ENCODE measurements around the gene RCAN1.

Gene RCAN1

DNA sequence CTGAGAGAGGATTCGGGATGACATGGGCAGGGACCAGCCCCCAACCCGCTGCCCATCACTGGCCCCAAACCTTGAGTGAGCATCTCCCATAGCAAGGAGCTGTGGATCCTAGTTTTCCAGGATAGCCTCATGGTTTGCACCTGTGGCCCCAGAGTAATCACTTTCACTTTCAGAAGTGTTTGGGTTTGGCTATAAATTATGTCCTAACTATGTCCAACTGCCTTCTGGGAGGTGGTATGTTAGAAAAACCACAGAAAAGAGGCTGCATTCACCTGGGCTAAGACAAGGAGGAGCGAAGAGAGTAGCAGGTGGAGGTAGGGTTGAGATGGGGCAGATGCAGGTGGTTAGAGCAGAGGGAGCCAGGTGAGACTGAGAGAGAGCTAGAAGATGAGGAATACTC lies 34.5 kb upstream of the RCAN1 start:
- Mint-ChIP-seq H3K27me3 (ENCODE audit: low read depth) (peaks cover 6% of the 10 kb centered on the region), H3K9me3 (peaks cover 16% of the 10 kb centered on the region), H3K27ac (no peak overlapping the region), H3K36me3 (ENCODE audit: low read depth) (no peaks in the 10 kb centered on the region), H3K4me1 (peaks cover 5% of the 10 kb centered on the region), H3K4me3 (no peak overlapping the region)
- TF ChIP-seq, protein P1, sequence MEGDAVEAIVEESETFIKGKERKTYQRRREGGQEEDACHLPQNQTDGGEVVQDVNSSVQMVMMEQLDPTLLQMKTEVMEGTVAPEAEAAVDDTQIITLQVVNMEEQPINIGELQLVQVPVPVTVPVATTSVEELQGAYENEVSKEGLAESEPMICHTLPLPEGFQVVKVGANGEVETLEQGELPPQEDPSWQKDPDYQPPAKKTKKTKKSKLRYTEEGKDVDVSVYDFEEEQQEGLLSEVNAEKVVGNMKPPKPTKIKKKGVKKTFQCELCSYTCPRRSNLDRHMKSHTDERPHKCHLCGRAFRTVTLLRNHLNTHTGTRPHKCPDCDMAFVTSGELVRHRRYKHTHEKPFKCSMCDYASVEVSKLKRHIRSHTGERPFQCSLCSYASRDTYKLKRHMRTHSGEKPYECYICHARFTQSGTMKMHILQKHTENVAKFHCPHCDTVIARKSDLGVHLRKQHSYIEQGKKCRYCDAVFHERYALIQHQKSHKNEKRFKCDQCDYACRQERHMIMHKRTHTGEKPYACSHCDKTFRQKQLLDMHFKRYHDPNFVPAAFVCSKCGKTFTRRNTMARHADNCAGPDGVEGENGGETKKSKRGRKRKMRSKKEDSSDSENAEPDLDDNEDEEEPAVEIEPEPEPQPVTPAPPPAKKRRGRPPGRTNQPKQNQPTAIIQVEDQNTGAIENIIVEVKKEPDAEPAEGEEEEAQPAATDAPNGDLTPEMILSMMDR (IDR thresholded peaks at IDR 0.05; ENCODE audit: unreplicated experiment in 3 of 3): no peak

DNA sequence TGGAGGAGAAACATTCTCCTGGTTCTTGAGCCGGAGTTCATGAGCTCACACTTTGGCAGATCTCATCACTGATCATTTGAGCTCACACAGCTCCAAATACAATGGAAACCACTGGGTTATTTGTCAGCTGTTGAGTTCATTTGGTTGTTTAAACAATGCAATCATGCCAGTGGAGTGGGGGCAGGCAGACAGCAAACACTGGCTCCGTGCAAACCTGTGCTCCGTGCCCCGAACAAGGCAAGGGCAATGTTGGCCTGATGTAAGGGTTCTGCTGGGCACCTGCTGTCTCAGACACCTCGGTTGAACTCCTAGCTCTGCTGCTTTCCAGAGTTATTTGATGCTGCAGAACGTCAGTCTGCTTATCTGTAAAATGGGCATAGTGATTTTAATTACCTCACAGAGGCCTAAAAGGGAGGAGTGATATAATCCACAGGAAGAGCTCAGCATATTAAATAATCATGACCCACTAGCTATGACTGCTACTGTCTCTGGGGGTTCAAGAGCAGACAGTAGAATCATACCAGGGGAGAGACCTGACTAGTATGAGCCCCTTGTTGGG lies 33.9 kb upstream of the RCAN1 start:
- H3K27me3 Mint-ChIP-seq (ENCODE audit: low read depth): peaks cover 6% of the 10 kb centered on the region
- peaks cover 5% of the 10 kb centered on the region for H3K4me1 Mint-ChIP-seq
- H3K9me3 Mint-ChIP-seq: peaks cover 14% of the 10 kb centered on the region
- no peak overlapping the region for H3K27ac Mint-ChIP-seq
- H3K36me3 Mint-ChIP-seq (ENCODE audit: low read depth): no peaks in the 10 kb centered on the region
- H3K4me3 Mint-ChIP-seq: no peak overlapping the region
- TF ChIP-seq, protein P1 (IDR thresholded peaks at IDR 0.05; ENCODE audit: unreplicated experiment in 3 of 3): no peak

DNA sequence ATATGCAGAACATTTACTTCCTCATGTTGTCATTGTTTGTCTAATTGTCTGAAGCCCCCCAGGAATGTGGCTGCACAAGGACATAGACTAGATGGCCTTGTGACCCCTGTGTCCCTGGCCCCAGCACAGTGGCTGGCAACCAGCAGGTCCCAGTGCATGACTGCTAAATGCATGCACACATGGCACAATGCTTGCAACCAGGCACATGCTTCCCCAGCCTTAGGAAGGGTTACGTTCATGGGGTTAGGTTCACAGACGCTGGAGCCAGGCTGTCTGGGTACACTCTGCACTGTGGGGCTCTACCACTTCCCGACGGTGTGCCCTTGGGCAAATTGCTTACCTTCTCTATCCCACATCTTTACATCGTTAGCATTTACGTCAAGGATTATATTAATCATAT lies 32.6 kb upstream of the RCAN1 start:
- Mint-ChIP-seq H3K9me3 (peaks cover 8% of the 10 kb centered on the region), H3K4me3 (no peak overlapping the region), H3K36me3 (ENCODE audit: low read depth) (no peaks in the 10 kb centered on the region), H3K27me3 (ENCODE audit: low read depth) (peaks cover 6% of the 10 kb centered on the region), H3K4me1 (peaks cover 5% of the 10 kb centered on the region), H3K27ac (no peak overlapping the region)
- TF ChIP-seq, protein P1 (IDR thresholded peaks at IDR 0.05; ENCODE audit: unreplicated experiment in 3 of 3): no peak

DNA sequence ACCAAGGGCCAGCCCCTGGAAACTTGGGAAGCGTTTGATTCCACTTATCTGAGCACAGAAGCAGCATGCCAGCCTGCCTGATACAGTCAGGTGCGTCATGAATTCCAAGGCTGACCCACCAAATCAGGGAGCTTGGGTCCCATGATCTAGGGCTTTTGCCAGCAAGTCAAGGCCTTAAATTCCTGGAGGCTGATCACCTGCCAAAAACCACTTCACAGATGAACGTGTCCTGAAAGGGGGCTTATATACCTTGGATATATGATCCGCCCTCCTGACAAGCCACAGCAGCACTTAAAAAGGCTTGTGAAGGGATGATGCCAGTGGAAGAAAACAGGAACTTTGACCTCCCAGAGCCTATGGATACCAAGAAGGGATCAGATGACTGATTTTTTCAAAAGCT lies 29.9 kb upstream of the RCAN1 start:
- Mint-ChIP-seq H3K9me3 (peaks cover 2% of the 10 kb centered on the region), H3K4me3 (no peak overlapping the region), H3K36me3 (ENCODE audit: low read depth) (no peaks in the 10 kb centered on the region), H3K4me1 (peaks cover 5% of the 10 kb centered on the region), H3K27ac (no peak overlapping the region), H3K27me3 (ENCODE audit: low read depth) (peaks cover 6% of the 10 kb centered on the region)
- TF ChIP-seq, protein P1 (IDR thresholded peaks at IDR 0.05; ENCODE audit: unreplicated experiment in 3 of 3): no peak

DNA sequence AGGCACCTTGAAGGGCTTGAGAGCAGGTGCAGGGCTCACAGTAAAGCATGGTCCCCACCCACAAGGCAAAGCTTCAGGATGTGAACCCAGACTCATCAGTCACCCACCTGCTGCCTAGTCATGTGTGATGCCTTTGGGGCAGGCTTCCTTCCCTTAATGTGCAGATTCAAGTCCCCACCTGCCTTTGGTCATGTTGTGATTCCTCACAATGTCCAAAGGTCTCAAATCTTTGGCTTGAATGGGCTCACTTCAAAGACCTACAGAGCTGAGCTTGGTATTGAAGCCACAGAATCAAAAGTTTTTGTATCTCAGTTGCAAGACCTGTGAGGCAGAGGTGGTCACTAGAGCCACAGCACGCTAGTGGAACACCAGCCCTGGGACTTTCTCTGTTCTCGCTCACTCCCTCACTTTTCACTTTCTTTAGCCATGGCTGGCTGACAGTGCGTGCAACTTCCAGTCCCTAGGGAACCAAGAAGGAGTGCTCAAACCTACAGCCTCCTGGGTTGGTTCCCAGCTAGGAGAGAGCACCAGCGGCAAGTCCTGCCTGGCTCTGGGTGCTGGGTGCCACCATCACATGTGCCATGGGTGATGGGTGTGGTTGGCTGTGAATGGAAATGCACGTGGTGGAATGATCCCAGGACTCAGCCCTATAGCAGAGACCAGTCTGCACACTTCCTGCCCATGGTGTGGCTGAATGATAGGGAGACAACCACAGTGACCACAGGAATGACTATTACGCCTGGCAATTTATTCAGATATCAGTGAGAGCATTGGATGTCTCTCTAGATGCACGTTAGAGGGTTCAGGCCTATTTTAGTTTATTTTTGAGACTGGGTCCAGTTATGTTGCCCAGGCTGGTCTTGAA lies 27.5 kb upstream of the RCAN1 start:
- Mint-ChIP-seq H3K36me3 (ENCODE audit: low read depth) (no peaks in the 10 kb centered on the region), H3K27me3 (ENCODE audit: low read depth) (no peaks in the 10 kb centered on the region), H3K27ac (no peak overlapping the region), H3K9me3 (peaks cover 2% of the 10 kb centered on the region), H3K4me3 (no peak overlapping the region), H3K4me1 (no peaks in the 10 kb centered on the region)
- TF ChIP-seq, protein P1 (IDR thresholded peaks at IDR 0.05; ENCODE audit: unreplicated experiment in 3 of 3): no peak

Data from nephron (organoid).